GM18909 (cell line): ENCODE results near the gene RNF166.

ENCODE experiments used
- ATAC-seq: cut with Tn5 transposase; IDR thresholded peaks from one replicate; pipeline ENCODE4 v1.9.1; 2021; ENCODE audit warnings: mild to moderate bottlenecking; ENCODE audit not compliant: unreplicated experiment, poor library complexity

Gene RNF166

GRCh38 chr16:88706229-88706964, at the start of gene RNF166, which contains the start of gene CTU2:
Gene RNF166, minus strand, starts transcription at chr16:88706408. Its CDS starts 83 bp downstream, at chr16:88706325.
Gene CTU2, plus strand, starts transcription at chr16:88706503. Its CDS starts 28 bp downstream, at chr16:88706531.
- peak; percentile 66 for ATAC-seq

- ATAC-seq = no peak
Observed at GRCh38 chr16:88754912-88755744, 48.9 kb upstream of the RNF166 start.

- ATAC-seq = no peak
Observed at GRCh38 chr16:88754109-88754911, 48.1 kb upstream of the RNF166 start.

GRCh38 chr16:88753602-88754001, 47.4 kb upstream of the RNF166 start:
- no peak for ATAC-seq

- no peak for ATAC-seq
Observed at GRCh38 chr16:88753191-88753590, 47.0 kb upstream of the RNF166 start.

GRCh38 chr16:88752386-88753002, 46.3 kb upstream of the RNF166 start:
- no peak for ATAC-seq

GRCh38 chr16:88750854-88751253, 44.6 kb upstream of the RNF166 start:
- ATAC-seq = no peak

- ATAC-seq = no peak
Observed at GRCh38 chr16:88749358-88749757, 43.1 kb upstream of the RNF166 start.

- ATAC-seq = no peak
Observed at GRCh38 chr16:88748364-88748763, 42.2 kb upstream of the RNF166 start.

GRCh38 chr16:88747588-88748301, 41.5 kb upstream of the RNF166 start:
- ATAC-seq = no peak

GRCh38 chr16:88746506-88746905, 40.3 kb upstream of the RNF166 start:
- ATAC-seq = no peak

- no peak for ATAC-seq
Observed at GRCh38 chr16:88744577-88745521, 38.6 kb upstream of the RNF166 start.

GRCh38 chr16:88743693-88744576, 37.7 kb upstream of the RNF166 start:
- ATAC-seq = no peak

GRCh38 chr16:88742896-88743605, 36.8 kb upstream of the RNF166 start:
- no peak for ATAC-seq

- ATAC-seq = no peak
Observed at GRCh38 chr16:88741368-88741767, 35.2 kb upstream of the RNF166 start.

- ATAC-seq = no peak
Observed at GRCh38 chr16:88740727-88741055, 34.5 kb upstream of the RNF166 start.
